K562 (cell line): Measurements from ENCODE around the gene CTCF. TPM values are rescaled to one million over a fixed set of nuclear protein-coding genes. Genes with fewer than 3 reads are reported as not detected.
A peak's percentile ranks its signal among the peaks of the same experiment; 100 is the strongest.

Source experiments
- ARHGAP35 ChIP-seq: fragments of 450-650 bp; IDR thresholded peaks from 2 replicates; pipeline ENCODE4 v1.6.1; 2018; ENCODE audit not compliant: partially characterized antibody
- DDX20 ChIP-seq: fragments of 450-650 bp; IDR thresholded peaks from 2 replicates; pipeline ENCODE4 v1.6.1; 2016; ENCODE audit warnings: missing genetic modification characterization, low read depth, mild to moderate bottlenecking, missing compliant biosample characterization, moderate library complexity
- EHMT2 ChIP-seq: fragments of 450-650 bp; IDR thresholded peaks from 2 replicates; pipeline ENCODE4 v1.6.1; 2018; ENCODE audit warnings: antibody characterized with exemption
- FOS ChIP-seq: IDR thresholded peaks from 3 replicates; pipeline ENCODE4 v1.6.1; 2011; ENCODE audit not compliant: insufficient read length; ENCODE audit errors: extremely low read depth
- FOXK1 ChIP-seq: sonication (generic); formaldehyde crosslinking; IDR thresholded peaks from 2 replicates; pipeline ENCODE4 v1.8.0; 2022; ENCODE audit warnings: missing genetic modification reagents, mild to moderate bottlenecking, borderline replicate concordance
- FOXM1 ChIP-seq, 2 experiments: fragments of 450-650 bp in 1 of 2; sonication (generic) in 1 of 2; formaldehyde crosslinking in 1 of 2; IDR thresholded peaks; 2 replicates each; pipeline versions ENCODE4 v1.6.1 to v1.9.0; 2017 to 2022; ENCODE audit warnings: low read depth in 2 of 2, mild to moderate bottlenecking in 2 of 2, missing genetic modification reagents in 1 of 2, moderate library complexity in 1 of 2
- GATA2 ChIP-seq: sonication (generic); formaldehyde crosslinking; IDR thresholded peaks from 2 replicates; pipeline ENCODE4 v1.4.0; 2020; ENCODE audit warnings: mild to moderate bottlenecking, missing genetic modification reagents
- HINFP ChIP-seq: fragments of 450-650 bp; conservative IDR thresholded peaks from 2 replicates; pipeline ENCODE4 v1.6.1; 2016; ENCODE audit warnings: missing genetic modification characterization, low read depth, mild to moderate bottlenecking, control low read depth, missing compliant biosample characterization
- HNRNPLL ChIP-seq: fragments of 200-400 bp; formaldehyde crosslinking; IDR thresholded peaks from 2 replicates; pipeline ENCODE4 v1.6.1; 2017; ENCODE audit warnings: low read length, low read depth, mild to moderate bottlenecking; ENCODE audit not compliant: poor library complexity, severe bottlenecking
- PTRF ChIP-seq: fragments of 450-650 bp; IDR thresholded peaks from 2 replicates; pipeline ENCODE4 v1.6.1; 2016; ENCODE audit warnings: mild to moderate bottlenecking, missing genetic modification characterization, missing compliant biosample characterization
- RBBP5 ChIP-seq: fragments of 200-600 bp; sonication (generic); IDR thresholded peaks from 2 replicates; pipeline ENCODE4 v1.6.1; 2012; ENCODE audit warnings: borderline replicate concordance, mild to moderate bottlenecking, low read length, control low read depth, inconsistent platforms; ENCODE audit not compliant: insufficient read depth, poor library complexity, severe bottlenecking
- SMAD2 ChIP-seq: fragments of 150-350 bp; IDR thresholded peaks from 2 replicates; pipeline ENCODE4 v1.6.1; 2014; ENCODE audit warnings: low read depth, mild to moderate bottlenecking, low read length
- SPI1 ChIP-seq: IDR thresholded peaks from 2 replicates; pipeline ENCODE4 v1.6.1; 2011; ENCODE audit warnings: low read depth, low read length, control low read depth, borderline replicate concordance
- TCFL5 ChIP-seq: fragments of 250-450 bp; sonication (Bioruptor Pico); conservative IDR thresholded peaks from 2 replicates; pipeline ENCODE4 v1.6.1; 2021; ENCODE audit warnings: mild to moderate bottlenecking, moderate library complexity, matching md5 sums
- UBTF ChIP-seq, 2 experiments: IDR thresholded peaks; 2 replicates each; pipeline ENCODE4 v1.6.1; 2012; ENCODE audit warnings: improper control_type of control experiment in 2 of 2, low read depth in 2 of 2, low read length in 2 of 2, borderline replicate concordance in 1 of 2
- YY1 ChIP-seq, 3 experiments: IDR thresholded peaks; 2 replicates each; pipeline ENCODE4 v1.6.1; 2011; ENCODE audit warnings: low read length in 2 of 3, mild to moderate bottlenecking in 2 of 3, moderate library complexity in 2 of 3, borderline replicate concordance in 1 of 3, control low read depth in 1 of 3, low read depth in 1 of 3; ENCODE audit not compliant: insufficient read depth in 3 of 3, insufficient replicate concordance in 2 of 3, control insufficient read depth in 1 of 3, insufficient read length in 1 of 3; ENCODE audit errors: extremely low read depth in 1 of 3
- ZKSCAN3 ChIP-seq: fragments of 250-450 bp; sonication (Bioruptor Pico); IDR thresholded peaks from 2 replicates; pipeline ENCODE4 v1.4.0; 2020
- ZNF124 ChIP-seq: sonication (generic); formaldehyde crosslinking; IDR thresholded peaks from 2 replicates; pipeline ENCODE4 v1.8.1; 2022; ENCODE audit warnings: missing genetic modification reagents
- ZNF184 ChIP-seq: sonication (generic); formaldehyde crosslinking; IDR thresholded peaks from 2 replicates; pipeline ENCODE4 v1.5.0; 2020; ENCODE audit warnings: missing genetic modification reagents
- ZNF232 ChIP-seq: sonication (generic); formaldehyde crosslinking; IDR thresholded peaks from 2 replicates; pipeline ENCODE4 v1.8.0; 2022; ENCODE audit warnings: mild to moderate bottlenecking, missing genetic modification reagents
- ZNF280A ChIP-seq: fragments of 450-650 bp; IDR thresholded peaks from 2 replicates; pipeline ENCODE4 v1.6.1; 2018; ENCODE audit warnings: mild to moderate bottlenecking, low read depth; ENCODE audit not compliant: partially characterized antibody
- ZNF3 ChIP-seq: fragments of 250-450 bp; sonication (Bioruptor Pico); IDR thresholded peaks from 2 replicates; pipeline ENCODE4 v1.5.0; 2021; ENCODE audit warnings: mild to moderate bottlenecking, moderate library complexity
- polyA plus RNA-seq, 8 experiments: library from polyadenylated mRNA; depleted of rRNA in 4 of 8; stranded (reverse) in 5 of 8; unstranded in 3 of 8; fragments of >200 nt; fragmentation: Nextera tagmentation in 2 of 8; fragmentation: Illumina TruSeq in 1 of 8; extraction: Ambion mirVana in 2 of 8; extraction: Trizol in 1 of 8; gene quantifications; 2 replicates each; pipeline versions ENCODE4 v1.2.1 to v1.2.3, GENCODE V29; 2011 to 2014; ENCODE audit warnings: inconsistent platforms in 1 of 8, missing spikeins in 1 of 8
- total RNA-seq, 7 experiments: library from RNA; depleted of rRNA in 6 of 7; stranded (reverse); fragments of >200 nt in 6 of 7; fragmentation: Illumina TruSeq in 2 of 7; extraction: Trizol in 2 of 7; gene quantifications; 2 replicates each; pipeline versions ENCODE4 v1.2.1 to v1.2.3, GENCODE V29; 2011 to 2021; ENCODE audit warnings: low replicate concordance in 1 of 7

The CTCF gene
- total and polyA plus RNA-seq, 9 of the 15 experiments (the other 6 are each of a cell fraction or from before 2014, with no cell fraction given) = 7.8 to 49.2 (median 33.9) TPM

- no peak for TF ChIP-seq ZNF3 (CRISPR knock-in tag)
- TF ChIP-seq SMAD2 = no peak
- no peak for TF ChIP-seq ARHGAP35
- TF ChIP-seq UBTF (IDR thresholded peaks at IDR 0.05; ENCODE audit: borderline replicate concordance in 1 of 2, low read depth in 2 of 2, low read length in 2 of 2) = peak; percentile 78 to 91
- no peak for TF ChIP-seq YY1 (IDR thresholded peaks at IDR 0.05; ENCODE audit: borderline replicate concordance in 1 of 3, control insufficient read depth in 1 of 3, extremely low read depth in 1 of 3, insufficient read depth in 3 of 3, insufficient read length in 1 of 3, insufficient replicate concordance in 2 of 3, low read depth in 1 of 3, low read length in 2 of 3)
- TF ChIP-seq SPI1 = peak; percentile 84
- TF ChIP-seq HNRNPLL = peak; percentile 43
- TF ChIP-seq TCFL5 = no peak
- peak; percentile 38 for TF ChIP-seq RBBP5
- TF ChIP-seq FOS = no peak
- TF ChIP-seq DDX20 (tag) = no peak
- TF ChIP-seq ZNF184 (CRISPR knock-in tag) = no peak
- 0 out of 2 replicates have a peak, but pooled peaks have one; percentile 30 for TF ChIP-seq GATA2
- no peak for TF ChIP-seq ZKSCAN3
- TF ChIP-seq FOXM1 (IDR thresholded peaks at IDR 0.05; ENCODE audit: low read depth) = no peak
- TF ChIP-seq FOXM1 (CRISPR knock-in tag; IDR thresholded peaks at IDR 0.05; ENCODE audit: low read depth) = no peak
- TF ChIP-seq PTRF = no peak
- TF ChIP-seq ZNF232 (CRISPR knock-in tag) = no peak
- TF ChIP-seq EHMT2 = no peak
- TF ChIP-seq ZNF124 (CRISPR knock-in tag) = no peak
- TF ChIP-seq FOXK1 = no peak
- TF ChIP-seq HINFP = no peak
- no peak for TF ChIP-seq ZNF280A
Measured at GRCh38 chr16:67561824-67562525, 351 bp upstream of the CTCF start (continued).
